BLaER1 (cell line): ENCODE data around the gene MYO1G.

ENCODE experiments used
- H3K27ac ChIP-seq: shearing (Covaris generic); formaldehyde crosslinking; 2 replicates; pipeline ENCODE4 v1.8.1; 2022
- H3K27me3 ChIP-seq: shearing (Covaris generic); formaldehyde crosslinking; 2 replicates; pipeline ENCODE4 v1.8.1; 2022
- H3K36me3 ChIP-seq: shearing (Covaris generic); formaldehyde crosslinking; 2 replicates; pipeline ENCODE4 v1.8.1; 2022
- H3K4me1 ChIP-seq: shearing (Covaris generic); formaldehyde crosslinking; 2 replicates; pipeline ENCODE4 v1.8.1; 2022
- H3K4me2 ChIP-seq: shearing (Covaris generic); formaldehyde crosslinking; 2 replicates; pipeline ENCODE4 v1.8.1; 2022
- H3K4me3 ChIP-seq: shearing (Covaris generic); formaldehyde crosslinking; 2 replicates; pipeline ENCODE4 v1.8.1; 2022
- H3K9ac ChIP-seq: shearing (Covaris generic); formaldehyde crosslinking; 2 replicates; pipeline ENCODE4 v1.8.1; 2022
- H3K9me3 ChIP-seq: shearing (Covaris generic); formaldehyde crosslinking; 2 replicates; pipeline ENCODE4 v1.8.1; 2022
- H4K20me1 ChIP-seq: shearing (Covaris generic); formaldehyde crosslinking; 2 replicates; pipeline ENCODE4 v1.8.1; 2022
- Cebpa-rat ChIP-seq: shearing (Covaris generic); IDR thresholded peaks from 2 replicates; pipeline ENCODE4 v1.8.1; 2022

The MYO1G gene

GRCh38 chr7:44989132-44989531 lies 10.3 kb upstream of the MYO1G start:
- TF ChIP-seq Cebpa-rat = no peak
- Histone ChIP-seq H3K36me3 (peaks cover 26% of the 10 kb centered on the region), H3K4me3 (no peak overlapping the region), H3K4me1 (peaks cover 48% of the 10 kb centered on the region), H3K9me3 (peaks cover 8% of the 10 kb centered on the region; the same call in 1 of the 2 replicates), H3K27ac (no peak overlapping the region), H3K4me2 (no peak overlapping the region), H4K20me1 (peaks cover 20% of the 10 kb centered on the region), H3K27me3 (no peaks in the 10 kb centered on the region), H3K9ac (no peak overlapping the region)

GRCh38 chr7:44988701-44989100 lies 9.9 kb upstream of the MYO1G start:
- H3K27me3 ChIP-seq = no peaks in the 10 kb centered on the region
- H3K4me3 ChIP-seq = no peak overlapping the region
- H3K36me3 ChIP-seq = peaks cover 30% of the 10 kb centered on the region
- peaks cover 50% of the 10 kb centered on the region for H3K4me1 ChIP-seq
- H3K27ac ChIP-seq = no peak overlapping the region
- H3K9me3 ChIP-seq = peaks cover 8% of the 10 kb centered on the region; the same call in 1 of the 2 replicates
- no peak overlapping the region for H3K9ac ChIP-seq
- H3K4me2 ChIP-seq = no peak overlapping the region
- H4K20me1 ChIP-seq = peaks cover 24% of the 10 kb centered on the region
- TF ChIP-seq Cebpa-rat = no peak

DNA sequence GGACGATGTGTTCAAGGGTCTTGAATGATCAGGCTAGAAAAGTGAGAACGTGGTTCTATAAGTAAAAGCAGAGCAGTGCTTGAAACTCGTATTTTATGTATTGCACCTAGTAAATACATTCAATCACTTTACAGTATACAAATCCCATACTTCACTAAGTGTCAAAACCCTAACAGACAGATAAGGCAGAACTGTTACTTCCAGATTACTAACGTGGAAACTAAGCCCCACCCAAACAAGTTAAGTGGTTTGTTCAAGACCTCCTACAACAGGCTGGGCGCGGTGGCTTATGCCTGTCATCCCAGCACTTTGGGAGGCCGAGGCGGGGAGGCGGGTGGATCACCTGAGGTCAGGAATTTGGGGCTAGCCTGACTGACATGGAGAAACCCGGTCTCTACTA lies 9.2 kb upstream of the MYO1G start:
- H3K4me2 ChIP-seq = peak overlapping the region; percentile 98
- peaks cover 37% of the 10 kb centered on the region for H3K36me3 ChIP-seq
- H4K20me1 ChIP-seq = peaks cover 31% of the 10 kb centered on the region
- no peak for TF ChIP-seq Cebpa-rat
- H3K27ac ChIP-seq = no peak overlapping the region
- H3K4me1 ChIP-seq = peaks cover 57% of the 10 kb centered on the region
- H3K9ac ChIP-seq = no peak overlapping the region
- H3K4me3 ChIP-seq = no peak overlapping the region
- peaks cover 8% of the 10 kb centered on the region; the same call in 1 of the 2 replicates for H3K9me3 ChIP-seq
- no peaks in the 10 kb centered on the region for H3K27me3 ChIP-seq

DNA sequence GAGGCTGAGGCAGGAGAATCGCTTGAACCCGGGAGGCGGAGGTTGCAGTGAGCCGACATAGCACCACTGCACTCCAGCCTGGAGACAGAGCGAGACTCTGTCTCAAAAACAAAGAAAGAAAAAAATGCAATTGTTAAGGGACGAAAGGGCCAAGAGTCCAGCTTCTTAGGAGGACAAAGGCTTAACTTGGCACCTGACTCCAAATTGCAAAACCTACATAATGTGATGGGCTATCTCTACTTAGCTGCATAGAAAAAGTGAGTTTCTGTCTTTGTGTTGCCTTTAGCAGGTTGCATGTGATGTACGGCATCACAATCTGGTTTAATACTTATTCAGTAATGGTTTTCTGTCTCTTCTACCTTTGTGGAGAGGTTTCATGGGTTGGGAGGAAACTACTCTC lies 8.6 kb upstream of the MYO1G start:
- Histone ChIP-seq H3K9me3 (peaks cover 3% of the 10 kb centered on the region; the same call in 1 of the 2 replicates), H4K20me1 (peaks cover 37% of the 10 kb centered on the region), H3K4me1 (peaks cover 62% of the 10 kb centered on the region), H3K27ac (no peak overlapping the region; the same call in 1 of the 2 replicates), H3K36me3 (peaks cover 39% of the 10 kb centered on the region), H3K4me2 (peak overlapping the region; percentile 98), H3K27me3 (no peaks in the 10 kb centered on the region), H3K9ac (no peak overlapping the region; the same call in 1 of the 2 replicates), H3K4me3 (peak overlapping the region; percentile 91)
- TF ChIP-seq Cebpa-rat = no peak

DNA sequence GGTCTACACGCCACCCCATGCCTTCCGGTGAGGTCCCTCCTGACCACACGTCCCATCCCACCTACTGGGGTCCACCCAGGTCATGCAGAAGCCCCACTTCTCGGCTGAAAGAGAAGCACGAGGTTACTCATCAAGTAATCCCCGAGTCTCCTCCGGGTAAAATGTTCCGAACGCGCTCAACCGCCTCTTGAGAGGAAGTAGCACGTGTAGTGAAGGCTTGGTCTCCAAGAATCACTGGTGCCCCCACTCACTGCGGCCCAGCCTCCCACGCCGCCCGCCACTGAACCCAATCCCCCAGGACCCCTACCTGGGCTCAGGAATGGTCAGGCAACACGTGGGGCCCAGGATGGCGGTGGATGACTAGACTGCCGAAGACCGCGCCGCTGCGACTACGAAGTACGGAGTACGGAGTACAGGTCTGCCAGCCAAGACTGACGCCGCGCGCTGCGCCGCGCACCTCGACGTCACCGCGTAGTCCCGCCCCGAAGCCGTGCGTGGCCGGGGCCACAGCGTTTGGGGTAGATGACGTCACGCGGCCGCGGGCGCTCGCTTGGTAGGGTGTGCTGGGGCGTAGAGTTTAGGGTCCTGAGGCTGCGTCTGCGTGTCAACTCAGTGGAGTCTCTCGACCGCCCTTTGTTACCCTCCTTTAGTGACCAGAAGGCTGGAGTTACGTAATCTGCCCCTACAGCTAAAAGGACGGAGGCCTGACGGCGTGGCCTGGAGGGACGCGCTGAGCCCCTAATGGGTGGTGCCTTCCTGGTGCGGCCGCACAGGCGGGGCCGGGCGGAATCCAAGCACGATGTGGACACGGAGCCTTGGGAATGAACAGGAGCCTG lies 7.6 kb upstream of the MYO1G start:
- H4K20me1 ChIP-seq = peaks cover 43% of the 10 kb centered on the region
- peak; percentile 67 for TF ChIP-seq Cebpa-rat
- H3K36me3 ChIP-seq = peaks cover 46% of the 10 kb centered on the region
- no peaks in the 10 kb centered on the region for H3K9me3 ChIP-seq
- H3K4me1 ChIP-seq = peaks cover 72% of the 10 kb centered on the region
- peak overlapping the region; percentile 98 for H3K4me2 ChIP-seq
- peak overlapping the region; percentile 97 for H3K27ac ChIP-seq
- no peaks in the 10 kb centered on the region for H3K27me3 ChIP-seq
- H3K9ac ChIP-seq = peak overlapping the region; percentile 99
- H3K4me3 ChIP-seq = peak overlapping the region; percentile 91

GRCh38 chr7:44985900-44986217 lies 7.0 kb upstream of the MYO1G start:
- Histone ChIP-seq H3K4me3 (peak overlapping the region; percentile 91), H3K9ac (peak overlapping the region; percentile 99), H3K27ac (peak overlapping the region; percentile 97), H4K20me1 (peaks cover 49% of the 10 kb centered on the region), H3K4me1 (peaks cover 72% of the 10 kb centered on the region), H3K4me2 (peak overlapping the region; percentile 98), H3K9me3 (no peaks in the 10 kb centered on the region), H3K36me3 (peaks cover 51% of the 10 kb centered on the region), H3K27me3 (no peaks in the 10 kb centered on the region)
- no peak for TF ChIP-seq Cebpa-rat

- Histone ChIP-seq H3K4me2 (peak overlapping the region; percentile 98), H3K4me1 (peaks cover 72% of the 10 kb centered on the region), H3K27me3 (no peaks in the 10 kb centered on the region), H4K20me1 (peaks cover 51% of the 10 kb centered on the region), H3K27ac (peak overlapping the region; percentile 97), H3K9ac (peak overlapping the region; percentile 99), H3K9me3 (no peaks in the 10 kb centered on the region), H3K36me3 (peaks cover 51% of the 10 kb centered on the region), H3K4me3 (peak overlapping the region; percentile 91)
- no peak for TF ChIP-seq Cebpa-rat
Observed at GRCh38 chr7:44985033-44985695, 6.3 kb upstream of the MYO1G start.

DNA sequence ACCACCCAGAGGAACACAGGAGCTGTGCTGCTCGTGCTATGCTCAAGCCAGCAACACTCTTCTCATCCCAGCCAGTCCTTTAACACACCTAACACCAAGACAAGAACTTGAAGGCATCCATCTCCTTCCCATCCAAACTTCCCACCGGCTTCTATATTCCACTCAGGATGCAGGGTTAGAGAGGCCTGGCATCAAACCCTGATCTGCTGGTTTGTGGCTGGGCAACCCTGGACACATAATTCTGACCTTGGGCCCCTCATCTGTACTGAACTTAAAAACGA lies 5.6 kb upstream of the MYO1G start:
- no peak for TF ChIP-seq Cebpa-rat
- peaks cover 74% of the 10 kb centered on the region for H3K4me1 ChIP-seq
- no peaks in the 10 kb centered on the region for H3K27me3 ChIP-seq
- H3K9me3 ChIP-seq = no peaks in the 10 kb centered on the region
- peak overlapping the region; percentile 98 for H3K4me2 ChIP-seq
- H3K4me3 ChIP-seq = peak overlapping the region; percentile 91
- peaks cover 51% of the 10 kb centered on the region for H4K20me1 ChIP-seq
- H3K9ac ChIP-seq = peak overlapping the region; percentile 99
- peaks cover 51% of the 10 kb centered on the region for H3K36me3 ChIP-seq
- peak overlapping the region; percentile 97 for H3K27ac ChIP-seq

DNA sequence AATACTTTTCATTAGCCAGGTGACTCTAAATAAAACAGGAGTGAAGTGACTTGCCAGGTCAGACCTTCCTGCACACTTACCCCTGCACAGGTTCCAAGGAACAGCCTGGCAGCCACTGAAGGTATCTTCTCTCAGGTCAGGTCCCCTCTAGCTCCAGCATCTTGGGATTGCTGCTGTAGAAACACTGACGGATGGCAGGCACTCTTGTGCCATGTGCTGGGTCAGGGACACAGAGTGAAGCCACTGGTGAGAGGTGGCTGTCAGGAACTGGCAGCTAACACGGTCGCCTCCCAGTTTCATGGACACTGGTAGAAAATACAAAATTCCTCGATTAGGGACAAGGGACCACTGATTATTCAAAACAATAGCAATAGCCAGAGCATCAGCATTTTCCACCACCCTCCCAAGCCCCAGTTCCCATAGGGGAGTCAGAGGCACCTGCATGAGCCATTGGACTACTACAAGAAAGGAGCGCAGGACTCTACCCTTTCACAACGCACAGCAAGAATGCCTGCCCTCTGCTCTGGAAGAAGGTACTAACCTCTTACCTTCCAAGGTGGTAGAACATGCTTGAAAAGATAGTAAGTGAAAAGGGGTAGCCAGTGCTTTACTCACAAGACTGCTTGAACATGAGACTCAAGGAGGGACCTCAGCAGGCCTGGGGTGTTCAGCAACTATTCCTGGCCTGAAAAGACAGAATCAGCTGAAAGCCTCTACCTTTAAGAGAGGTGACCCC lies 5.1 kb upstream of the MYO1G start:
- Histone ChIP-seq H4K20me1 (peaks cover 51% of the 10 kb centered on the region), H3K9me3 (no peaks in the 10 kb centered on the region), H3K36me3 (peaks cover 51% of the 10 kb centered on the region), H3K9ac (peak overlapping the region; percentile 99), H3K27me3 (no peaks in the 10 kb centered on the region), H3K27ac (peak overlapping the region; percentile 97), H3K4me2 (peak overlapping the region; percentile 98), H3K4me1 (peaks cover 79% of the 10 kb centered on the region), H3K4me3 (peak overlapping the region; percentile 91)
- no peak for TF ChIP-seq Cebpa-rat
